T-helper 9 cell (primary cell): ENCODE results near the gene HPCA.

Experiments used
- DNase-seq: peaks from one replicate; pipeline ENCODE4 v3.0.0-alpha.2; 2020

HPCA gene

GRCh38 chr1:32939655-32940371 lies 53.5 kb downstream of the HPCA start:
- no peak for DNase-seq

DNA sequence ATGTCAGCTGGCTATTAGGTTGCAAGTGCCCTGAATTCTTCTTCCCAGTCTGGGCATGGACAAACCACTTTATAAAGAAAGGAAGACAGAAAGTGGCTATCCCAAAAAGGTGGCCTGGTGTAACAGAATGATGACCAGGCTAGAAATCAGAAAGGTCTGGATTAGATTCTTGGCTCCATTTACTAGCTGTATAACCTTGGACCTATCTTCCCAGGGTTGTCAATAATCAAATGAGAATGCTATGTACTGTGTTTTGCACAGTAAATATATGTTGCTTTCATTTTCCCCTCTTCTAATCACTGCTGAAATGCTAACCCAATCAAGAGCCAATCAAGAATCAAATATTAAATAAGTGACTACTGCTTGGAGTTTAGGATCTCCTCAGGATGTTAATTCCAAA lies 57.9 kb downstream of the HPCA start:
- no peak for DNase-seq
